Adrenal gland (tissue), 5 donors: ENCODE data around the gene PCMTD2.

Experiments used
- CTCF ChIP-seq, 6 experiments: fragments of 450-650 bp in 4 of 6; fragments of 200-600 bp in 2 of 6; sonication (generic) in 1 of 6; IDR thresholded peaks; 1 replicate in 5 of 6; 2 replicates in 1 of 6; pipeline versions ENCODE4 v1.5.1 to v1.8.0; 2016 to 2021; ENCODE audit warnings: antibody characterized with exemption in 6 of 6, mild to moderate bottlenecking in 2 of 6, moderate library complexity in 1 of 6
- POLR2A ChIP-seq, 2 donors: fragments of 450-650 bp; IDR thresholded peaks; one replicate each; pipeline ENCODE4 v1.6.1; 2017; ENCODE audit warnings: antibody characterized with exemption in 2 of 2, mild to moderate bottlenecking in 2 of 2, moderate library complexity in 1 of 2
- donor health status: DM: no; HTN: no; CAD: no.

- TF ChIP-seq CTCF (IDR thresholded peaks at IDR 0.05) (no peak), POLR2A (IDR thresholded peaks at IDR 0.05) (no peak)
These were observed 24.9 kb downstream of the PCMTD2 start for GRCh38 chr20:64280460-64280843.
